GM12873 (cell line): Measurements from ENCODE around the gene ODF4.

Experiments used
- TF ChIP-seq, protein P1 (sequence below): IDR thresholded peaks from 2 replicates; pipeline ENCODE4 v1.5.1; 2012; ENCODE audit warnings: low read depth, mild to moderate bottlenecking, moderate library complexity, low read length, control low read depth; ENCODE audit not compliant: insufficient read depth; ENCODE audit errors: missing control alignments

ODF4 gene

DNA sequence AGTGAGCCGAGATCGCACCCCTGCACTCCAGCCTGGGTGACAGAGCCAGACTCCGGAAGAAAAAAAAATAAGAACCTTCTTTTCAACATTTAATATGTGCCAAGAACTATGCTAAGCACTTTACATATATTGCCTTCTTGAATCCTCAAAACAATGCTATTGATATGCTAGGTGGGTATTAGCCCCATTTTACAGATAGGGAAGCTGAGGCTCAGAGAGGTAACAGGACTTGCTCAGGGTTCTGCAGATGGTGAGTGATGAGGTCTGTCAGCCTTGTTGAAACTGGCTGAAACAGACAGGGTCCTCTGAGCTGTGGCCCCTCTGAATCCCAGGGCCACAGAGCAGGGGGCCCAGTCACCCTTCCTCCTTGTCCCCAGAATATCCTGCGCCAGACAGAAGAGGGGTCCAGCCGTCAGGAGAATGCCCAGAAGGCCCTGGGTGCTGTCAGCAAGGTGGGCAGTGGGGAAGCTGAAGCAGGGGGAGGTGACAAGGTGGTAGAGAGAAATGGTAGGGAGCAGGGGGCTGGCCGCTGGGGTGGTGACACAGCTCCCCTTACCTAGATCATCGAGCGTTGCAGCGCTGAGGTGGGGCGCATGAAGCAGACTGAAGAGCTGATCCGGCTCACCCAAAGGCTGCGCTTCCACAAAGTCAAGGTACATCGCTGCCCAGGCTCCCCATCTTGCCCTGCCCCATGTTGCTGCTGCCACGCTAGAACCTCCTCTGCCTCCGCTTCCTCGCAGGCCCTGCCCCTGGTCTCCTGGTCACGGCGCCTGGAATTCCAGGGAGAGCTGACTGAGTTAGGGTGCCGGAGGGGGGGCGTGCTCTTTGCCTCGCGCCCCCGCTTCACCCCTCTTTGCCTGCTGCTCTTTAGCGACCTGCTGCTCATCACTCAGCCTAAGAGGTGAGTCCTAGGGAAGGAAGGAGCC, 21.4 kb upstream of the ODF4 start:
- TF ChIP-seq, protein P1, sequence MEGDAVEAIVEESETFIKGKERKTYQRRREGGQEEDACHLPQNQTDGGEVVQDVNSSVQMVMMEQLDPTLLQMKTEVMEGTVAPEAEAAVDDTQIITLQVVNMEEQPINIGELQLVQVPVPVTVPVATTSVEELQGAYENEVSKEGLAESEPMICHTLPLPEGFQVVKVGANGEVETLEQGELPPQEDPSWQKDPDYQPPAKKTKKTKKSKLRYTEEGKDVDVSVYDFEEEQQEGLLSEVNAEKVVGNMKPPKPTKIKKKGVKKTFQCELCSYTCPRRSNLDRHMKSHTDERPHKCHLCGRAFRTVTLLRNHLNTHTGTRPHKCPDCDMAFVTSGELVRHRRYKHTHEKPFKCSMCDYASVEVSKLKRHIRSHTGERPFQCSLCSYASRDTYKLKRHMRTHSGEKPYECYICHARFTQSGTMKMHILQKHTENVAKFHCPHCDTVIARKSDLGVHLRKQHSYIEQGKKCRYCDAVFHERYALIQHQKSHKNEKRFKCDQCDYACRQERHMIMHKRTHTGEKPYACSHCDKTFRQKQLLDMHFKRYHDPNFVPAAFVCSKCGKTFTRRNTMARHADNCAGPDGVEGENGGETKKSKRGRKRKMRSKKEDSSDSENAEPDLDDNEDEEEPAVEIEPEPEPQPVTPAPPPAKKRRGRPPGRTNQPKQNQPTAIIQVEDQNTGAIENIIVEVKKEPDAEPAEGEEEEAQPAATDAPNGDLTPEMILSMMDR, result no peak

DNA sequence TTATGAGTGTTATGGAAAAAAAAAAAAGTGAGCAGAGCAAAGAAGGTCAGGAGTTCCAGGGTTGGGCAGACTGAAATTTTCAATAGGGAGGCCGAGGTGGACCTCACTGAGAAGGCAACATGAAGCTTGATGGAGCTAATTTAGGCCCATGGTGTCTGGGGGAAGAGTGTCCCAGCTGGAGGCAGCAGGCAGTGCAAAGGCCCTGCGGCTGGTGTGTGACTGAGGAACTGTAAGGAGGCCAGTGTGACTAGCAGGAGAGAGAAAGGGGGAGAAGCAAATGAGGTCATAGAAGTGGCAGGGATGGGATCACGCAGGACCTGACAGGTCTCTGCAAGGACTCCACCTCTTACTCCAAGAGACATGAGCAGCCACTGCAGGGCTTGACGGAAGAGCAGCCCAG, 19.4 kb upstream of the ODF4 start:
- TF ChIP-seq, protein P1, result no peak

DNA sequence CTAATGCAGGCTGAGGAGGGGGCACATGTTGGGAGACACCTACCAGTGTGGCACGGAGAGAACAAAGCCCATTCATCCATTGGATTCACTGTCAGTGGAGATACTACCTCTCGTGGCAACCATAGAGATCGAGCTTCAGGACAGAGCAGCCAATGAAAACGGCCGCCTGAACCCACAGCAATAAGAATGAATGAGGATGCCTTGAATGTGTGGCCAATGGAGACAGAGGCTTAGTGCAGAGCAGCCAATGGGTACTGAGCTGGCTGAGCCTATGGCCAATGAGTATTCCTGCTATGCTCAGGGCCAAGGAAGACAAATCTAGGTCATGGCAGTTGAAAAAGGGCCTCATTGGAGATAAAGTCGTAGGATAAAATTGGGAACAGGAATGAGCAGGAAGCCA, 18.6 kb upstream of the ODF4 start:
- TF ChIP-seq, protein P1, result no peak

DNA sequence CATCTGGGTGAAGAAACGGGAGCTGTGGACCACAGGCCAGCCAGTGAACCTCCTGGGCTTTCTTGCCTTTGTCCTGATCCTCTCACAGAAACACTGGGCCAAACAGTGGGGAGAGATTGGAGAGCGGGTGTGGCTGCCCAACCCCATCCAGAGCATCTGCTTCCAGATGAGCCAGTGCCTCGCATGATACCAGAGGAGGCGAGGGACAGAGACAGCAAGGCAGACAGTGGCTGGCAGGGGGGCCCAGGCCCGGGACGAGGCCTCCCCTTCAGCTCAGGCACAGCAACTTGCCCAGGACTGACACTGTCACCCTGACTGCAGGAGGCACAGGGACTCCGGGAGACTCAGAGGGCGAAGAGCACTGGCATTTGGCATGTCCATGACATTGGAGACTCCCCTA, 17.6 kb upstream of the ODF4 start:
- TF ChIP-seq, protein P1, result no peak

DNA sequence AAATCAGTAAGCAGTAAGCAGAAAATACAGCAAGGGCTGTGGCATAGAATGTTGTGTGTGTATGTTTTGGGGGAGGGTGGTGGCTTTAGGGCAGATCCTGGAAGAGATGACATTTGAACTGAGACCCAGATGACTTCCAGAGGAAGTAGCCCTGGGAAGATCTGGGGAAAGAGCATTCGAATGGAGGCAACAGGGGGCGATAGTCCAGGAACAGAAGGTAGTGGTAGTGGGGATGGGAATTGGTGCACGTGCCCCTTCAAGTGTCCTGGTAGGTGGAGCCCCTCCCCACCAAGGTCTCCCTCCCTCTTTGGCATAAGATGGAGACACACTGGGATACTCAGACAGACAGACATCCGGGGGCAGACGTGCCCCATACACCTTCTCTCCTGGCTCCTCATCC, 15.5 kb upstream of the ODF4 start:
- TF ChIP-seq, protein P1, result peak; percentile 2

DNA sequence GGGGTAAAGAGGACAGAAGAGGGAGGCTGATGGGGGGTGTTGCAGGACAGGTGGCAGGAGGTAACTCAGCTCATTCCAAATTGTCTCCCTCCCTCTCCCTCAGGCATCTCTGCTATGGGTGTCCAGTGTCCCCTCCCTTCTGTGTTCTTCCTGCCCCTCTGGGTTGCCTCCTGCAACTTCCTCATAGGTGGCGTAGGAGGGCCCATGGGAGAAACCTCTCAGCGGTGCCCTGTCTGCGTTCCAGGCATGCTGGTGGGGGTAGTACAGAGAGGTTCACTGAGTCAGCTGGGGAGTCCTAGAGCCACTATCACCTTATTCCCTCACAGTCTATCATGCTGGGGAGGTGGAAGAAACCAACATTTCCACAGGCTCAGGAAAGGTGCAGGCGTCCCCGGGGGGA, 14.7 kb upstream of the ODF4 start:
- TF ChIP-seq, protein P1, result no peak

DNA sequence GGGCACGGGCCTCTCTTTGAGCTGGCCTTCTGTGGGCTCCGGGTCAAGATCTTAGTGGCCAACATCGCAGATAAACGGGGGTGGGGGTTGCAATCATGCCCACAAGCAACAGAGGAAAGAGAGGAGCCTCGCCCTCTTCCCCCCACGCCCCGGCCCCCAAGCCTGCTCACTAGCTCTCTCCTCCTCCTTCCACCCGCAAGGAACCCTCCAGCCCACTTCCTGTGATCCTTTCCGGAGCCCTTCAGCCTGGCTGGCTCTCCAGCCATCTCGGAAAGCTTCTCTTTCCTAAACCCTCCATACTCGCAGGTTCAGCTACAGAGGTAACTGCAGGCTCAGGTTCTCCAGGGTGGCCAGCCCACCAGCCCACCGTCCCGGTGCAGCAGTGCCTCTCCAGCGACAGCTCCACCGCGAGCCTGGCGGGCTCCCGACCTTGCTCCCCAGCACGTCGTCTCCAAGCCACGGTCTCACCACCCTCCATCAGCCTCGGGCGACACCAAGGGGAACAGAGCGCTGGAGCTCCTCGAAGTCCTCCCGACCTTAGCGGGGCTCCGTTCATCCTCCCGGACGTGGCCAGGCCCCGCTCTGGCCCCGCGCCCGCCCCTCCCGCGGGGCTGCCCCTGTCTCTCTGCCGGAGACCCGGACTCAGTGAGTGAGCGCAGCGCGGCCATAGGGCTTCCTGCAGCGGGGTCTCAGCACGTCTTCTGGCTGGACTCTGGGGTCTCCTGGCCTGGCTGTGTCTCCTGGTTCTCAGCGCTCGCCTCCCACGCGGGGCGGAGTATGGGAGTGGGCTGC, 12.9 kb upstream of the ODF4 start:
- TF ChIP-seq, protein P1, result no peak
